ELF-1 (cell line): ENCODE measurements around the gene PDLIM1.

ENCODE experiments used
- DNase-seq: peaks from one replicate; pipeline ENCODE4 v3.0.0-alpha.2; 2016; ENCODE audit warnings: low read depth, low spot score

PDLIM1 gene

DNA sequence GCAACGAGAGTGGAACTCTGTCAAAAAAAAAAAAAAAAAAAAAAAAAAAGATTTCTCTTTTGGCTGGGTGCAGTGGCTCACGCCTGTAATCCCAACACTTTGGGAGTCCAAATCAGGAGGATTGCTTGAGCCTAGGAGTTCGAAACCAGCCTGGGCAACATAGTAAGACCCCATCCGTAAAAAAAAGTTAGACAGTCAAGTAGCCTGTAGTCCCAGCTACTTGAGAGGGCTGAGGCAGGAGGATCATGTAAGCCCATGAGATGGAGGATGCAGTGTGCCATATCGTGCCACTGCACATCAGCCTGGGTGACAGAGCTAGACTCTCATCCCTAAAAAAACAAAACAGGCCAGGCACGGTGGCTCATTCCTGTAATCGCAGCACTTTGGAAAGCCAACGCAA, 25.2 kb downstream of the PDLIM1 start:
- DNase-seq, result no peak

DNA sequence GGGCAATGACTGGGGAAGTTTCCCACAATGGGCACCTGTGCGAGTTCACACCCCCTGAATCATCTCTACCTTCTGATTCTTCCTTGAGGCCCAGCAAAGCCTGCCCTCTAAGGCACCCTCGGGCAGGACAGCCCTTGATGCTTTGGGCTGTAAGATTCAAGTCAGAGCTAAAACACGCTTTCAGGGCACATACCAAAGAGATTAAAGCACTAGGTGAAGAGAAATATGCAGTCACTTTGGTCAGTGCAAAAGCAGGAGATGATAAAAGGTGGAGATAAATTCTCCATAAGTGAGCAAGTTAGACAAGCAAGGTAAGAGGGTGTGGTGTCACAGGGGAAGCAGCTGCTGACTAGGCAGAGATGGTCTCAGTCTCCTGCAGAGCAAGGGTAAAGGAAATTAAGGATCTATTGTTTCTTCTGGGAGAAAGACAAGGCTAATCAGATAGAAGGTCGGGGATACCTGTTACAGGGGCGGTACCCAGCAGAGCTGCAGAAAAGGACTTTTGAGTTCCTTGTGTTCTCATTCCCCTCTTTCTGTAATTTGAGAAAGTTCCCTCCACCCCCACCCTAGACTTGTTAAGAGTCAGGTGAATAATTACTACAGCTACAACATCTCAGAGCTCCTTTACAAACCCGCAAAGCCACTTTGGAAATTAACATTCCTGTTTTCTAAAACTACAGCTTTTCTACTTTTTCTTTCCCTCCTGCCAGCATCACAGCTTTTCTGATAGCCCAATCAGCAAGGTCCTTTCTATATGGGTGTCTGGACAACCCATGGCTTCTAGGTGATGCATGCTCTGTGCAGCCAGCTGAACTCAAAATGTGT, 26.4 kb downstream of the PDLIM1 start:
- peak; percentile 74 for DNase-seq

DNA sequence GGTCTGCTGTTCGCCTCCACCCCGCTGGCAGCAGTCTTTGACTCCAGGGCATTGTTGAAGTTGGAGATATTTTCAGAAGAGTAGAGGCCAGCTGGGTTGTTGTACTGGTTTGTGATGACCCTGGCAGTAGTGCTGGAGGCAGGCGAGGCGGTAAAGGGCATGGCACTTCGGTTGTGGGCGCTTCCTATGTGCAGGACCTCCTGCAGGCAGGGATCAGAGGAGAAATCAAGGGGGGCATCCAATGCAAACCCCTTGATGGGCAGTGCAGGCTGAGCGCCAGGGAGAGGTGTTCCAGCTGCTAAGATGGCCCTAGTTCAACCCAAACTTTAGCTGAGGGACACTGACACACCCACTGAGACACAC, 27.0 kb downstream of the PDLIM1 start:
- peak; percentile 74 for DNase-seq

DNA sequence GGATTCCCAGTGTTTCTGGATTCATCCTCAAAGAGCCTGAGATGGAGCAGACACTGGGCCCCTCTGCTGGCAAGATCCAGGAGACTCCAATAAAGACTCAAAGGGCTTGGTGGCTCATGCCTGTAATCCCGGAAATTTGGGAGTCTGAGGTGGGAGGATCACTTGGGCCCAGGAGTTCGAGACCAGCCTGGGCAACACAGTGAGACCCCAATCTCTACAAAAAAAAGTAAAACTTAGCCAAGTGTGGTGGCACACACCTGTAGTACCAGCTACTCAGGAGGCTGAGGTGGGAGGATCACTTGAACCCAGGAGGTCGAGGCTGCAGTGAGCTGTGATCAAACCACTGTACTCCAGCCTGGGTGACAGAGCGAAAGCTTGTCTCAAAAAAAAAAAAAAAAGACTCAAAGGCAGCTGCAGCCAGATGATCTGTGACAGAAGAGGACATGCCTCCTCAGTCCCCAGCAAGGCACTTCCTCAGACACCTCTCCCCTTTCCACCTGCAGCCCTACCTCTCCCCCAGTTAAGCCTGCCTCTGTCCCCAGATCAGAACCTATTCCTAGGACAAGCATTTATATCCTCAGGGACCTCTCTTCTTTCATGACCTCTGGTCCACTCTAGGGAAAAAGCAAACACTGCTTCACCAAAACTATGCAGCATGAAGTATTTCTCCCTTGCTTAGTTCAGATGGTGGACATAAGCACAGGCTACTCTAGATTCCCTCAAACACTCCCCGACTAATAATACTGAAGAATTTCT, 27.9 kb downstream of the PDLIM1 start:
- DNase-seq, result no peak

DNA sequence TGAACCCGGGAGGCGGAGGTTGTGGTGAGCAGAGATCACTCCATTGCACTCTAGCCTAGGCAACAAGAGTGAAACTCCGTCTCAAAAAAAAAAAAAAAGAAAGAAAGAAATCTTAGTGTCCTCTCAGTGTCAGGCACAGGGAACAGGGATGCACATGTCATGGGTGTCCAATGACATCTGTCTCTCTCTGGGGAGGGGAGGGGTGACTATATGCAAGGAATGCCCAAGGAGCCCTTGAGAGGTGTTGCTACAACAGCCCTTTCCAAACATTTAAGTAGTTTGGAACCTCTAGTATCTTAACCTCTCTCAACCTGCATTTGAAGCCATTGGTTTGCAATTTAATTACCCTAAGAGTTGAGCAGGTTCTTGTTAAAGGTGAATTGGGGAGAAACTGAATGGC, 28.9 kb downstream of the PDLIM1 start:
- DNase-seq, result no peak

DNA sequence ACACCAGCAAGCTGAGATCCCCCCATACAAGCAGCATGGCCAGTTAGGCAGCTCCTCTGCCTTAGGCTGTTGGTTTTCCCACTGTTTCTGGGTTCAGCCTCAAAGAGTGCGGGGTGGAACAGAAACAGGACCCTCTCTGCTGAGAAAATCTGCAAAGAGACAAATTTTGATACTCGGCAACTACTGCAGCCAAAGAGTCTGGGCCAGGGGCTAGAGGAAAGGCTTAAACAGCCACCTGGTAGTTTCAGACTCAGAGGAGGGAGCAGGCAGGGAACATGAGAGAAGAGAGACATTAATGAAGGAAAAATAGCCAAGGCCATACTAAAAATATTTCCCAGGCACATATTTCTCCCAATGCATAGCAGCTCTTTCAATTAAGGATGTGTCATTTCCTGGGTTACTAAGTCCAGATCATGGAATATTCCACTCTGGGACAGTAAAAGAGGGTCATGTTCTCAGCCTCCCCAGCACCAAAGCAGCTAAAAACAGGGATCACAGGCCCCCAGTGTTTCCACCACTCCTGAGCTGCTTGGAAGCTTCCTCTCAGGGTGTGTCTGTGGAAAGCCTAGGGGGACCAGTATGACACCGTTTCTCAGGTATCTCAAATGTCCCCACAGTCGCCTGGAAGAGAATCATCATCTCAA, 29.8 kb downstream of the PDLIM1 start:
- no peak for DNase-seq

DNA sequence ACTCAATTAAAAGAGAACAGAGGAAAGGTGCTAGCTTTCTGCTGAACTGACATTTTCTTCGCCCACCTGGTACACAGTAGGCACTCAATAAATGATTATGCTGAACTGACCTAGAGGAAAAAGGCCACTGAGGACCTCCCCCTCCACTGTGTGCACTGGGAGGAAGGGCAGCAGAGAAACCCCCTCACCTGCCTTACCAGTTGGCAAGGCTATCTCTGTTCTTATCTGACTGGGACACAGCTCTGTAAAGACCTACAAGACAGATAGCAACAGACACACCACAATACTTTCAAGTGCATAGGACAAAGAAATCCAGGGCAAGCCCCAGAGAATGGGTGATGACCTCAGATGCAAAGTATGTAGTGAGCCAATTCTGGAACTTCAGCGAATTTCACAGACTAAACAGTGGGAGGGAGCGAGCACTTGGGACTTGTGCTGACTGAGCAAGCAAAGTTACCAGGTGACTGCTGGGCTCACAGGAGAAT, 30.4 kb downstream of the PDLIM1 start:
- peak; percentile 88 for DNase-seq

DNA sequence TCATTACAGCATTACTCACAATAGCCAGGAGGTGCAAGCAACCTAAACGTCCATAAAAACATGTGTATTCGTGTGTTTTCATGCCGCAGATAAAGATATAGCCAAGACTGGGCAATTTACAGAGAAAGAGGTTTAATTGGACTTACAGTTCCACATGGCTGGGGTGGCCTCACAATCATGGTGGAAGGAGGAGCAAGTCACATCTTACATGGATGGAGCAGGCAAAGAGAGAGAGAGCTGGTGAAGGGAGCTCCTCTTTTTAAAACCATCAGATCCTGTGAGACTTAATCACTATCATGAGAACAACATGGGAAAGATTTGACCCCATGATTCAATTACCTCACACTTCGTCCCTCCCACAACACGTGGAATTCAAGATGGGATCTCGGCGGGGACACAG, 33.0 kb downstream of the PDLIM1 start:
- no peak for DNase-seq

DNA sequence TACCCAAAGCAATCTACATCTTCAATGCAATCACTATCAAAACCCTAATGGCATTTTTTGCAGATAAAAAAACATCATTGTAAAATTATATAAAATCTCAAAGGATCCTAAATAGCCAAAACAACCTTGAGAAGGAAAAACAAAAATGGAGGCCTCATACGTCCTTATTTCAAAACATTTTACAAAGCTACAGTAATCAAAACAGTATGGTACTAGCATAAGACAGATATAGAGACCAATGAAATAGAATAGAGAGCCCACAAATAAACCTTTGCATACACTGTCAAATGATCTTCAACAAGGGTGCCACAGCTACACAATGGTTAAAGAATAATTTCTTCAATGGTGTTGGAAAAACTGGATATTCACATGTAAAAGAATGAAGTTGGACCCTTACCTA, 34.5 kb downstream of the PDLIM1 start:
- no peak for DNase-seq

DNA sequence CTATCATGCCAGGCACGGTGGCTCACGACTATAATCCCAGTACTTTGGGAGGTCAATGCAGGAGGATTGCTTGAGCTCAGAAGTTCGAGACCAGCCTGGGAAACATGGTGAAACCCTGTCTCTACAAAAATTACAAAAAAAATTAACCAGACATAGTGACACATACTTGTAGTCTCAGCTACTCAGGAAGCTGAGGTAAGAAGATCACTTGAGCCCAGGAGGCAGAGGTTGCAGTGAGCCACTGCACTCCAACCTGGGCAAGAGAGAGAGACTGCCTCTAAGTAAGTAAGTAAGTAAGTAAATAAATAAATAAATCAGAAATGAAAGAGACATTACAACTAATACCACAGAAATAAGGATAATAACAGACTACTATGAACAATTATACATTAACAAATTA, 36.2 kb downstream of the PDLIM1 start:
- DNase-seq, result no peak

DNA sequence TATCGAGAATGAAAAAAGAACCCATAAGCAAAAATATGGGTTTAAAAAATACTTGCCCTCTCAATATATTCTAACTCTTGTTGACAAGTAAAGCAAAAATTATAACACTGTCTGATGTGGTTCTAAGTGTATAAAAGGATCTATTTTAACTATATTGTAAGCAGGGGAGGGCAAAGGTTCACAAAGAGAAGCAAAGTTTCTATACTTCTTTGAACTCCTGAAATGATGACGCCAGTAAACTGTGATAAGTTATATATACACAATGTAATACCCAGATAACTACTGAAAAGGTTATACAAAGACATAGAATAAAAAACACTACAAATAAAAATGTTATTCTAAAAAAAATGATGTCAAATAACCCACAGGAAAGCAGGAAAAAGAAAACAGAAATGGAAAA, 37.1 kb downstream of the PDLIM1 start:
- DNase-seq, result no peak

DNA sequence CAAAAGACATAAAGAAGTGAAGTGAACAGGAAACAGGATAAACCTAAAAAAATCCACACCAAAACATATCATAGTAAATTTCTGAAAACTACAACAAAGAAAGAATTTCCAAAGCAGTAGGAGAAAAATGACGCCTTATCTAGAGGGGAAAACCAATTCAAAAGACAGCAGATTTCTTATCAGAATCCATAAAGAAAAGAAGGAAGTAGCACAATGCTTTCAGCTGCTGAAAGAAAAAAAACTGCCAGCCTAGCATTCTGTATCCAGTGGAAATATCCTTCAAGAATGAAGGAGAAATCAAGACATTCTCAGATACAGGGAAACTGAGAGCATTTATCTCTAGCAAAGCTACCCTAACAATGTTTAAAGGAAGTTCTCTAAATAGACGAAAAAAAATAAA, 37.8 kb downstream of the PDLIM1 start:
- DNase-seq, result no peak

DNA sequence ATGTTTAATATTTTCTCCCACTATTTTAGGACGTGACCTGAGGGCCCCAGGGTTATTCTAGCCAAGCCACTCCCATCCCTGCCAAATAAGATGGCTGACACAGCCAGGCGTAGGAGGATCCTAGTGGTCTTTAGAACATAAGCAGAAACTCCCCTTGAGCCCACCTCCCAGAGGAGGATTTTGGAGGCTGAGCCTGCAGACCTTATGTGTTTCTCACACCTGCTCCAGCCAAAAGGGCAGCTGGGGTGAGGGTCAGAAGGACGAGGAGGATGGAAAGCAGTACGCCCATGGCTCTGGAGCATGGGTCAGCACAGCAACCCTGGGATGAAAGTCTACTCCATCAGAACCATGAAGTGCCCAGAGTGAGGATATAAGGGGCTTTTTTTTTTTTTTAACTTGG, 39.9 kb downstream of the PDLIM1 start:
- DNase-seq, result no peak

DNA sequence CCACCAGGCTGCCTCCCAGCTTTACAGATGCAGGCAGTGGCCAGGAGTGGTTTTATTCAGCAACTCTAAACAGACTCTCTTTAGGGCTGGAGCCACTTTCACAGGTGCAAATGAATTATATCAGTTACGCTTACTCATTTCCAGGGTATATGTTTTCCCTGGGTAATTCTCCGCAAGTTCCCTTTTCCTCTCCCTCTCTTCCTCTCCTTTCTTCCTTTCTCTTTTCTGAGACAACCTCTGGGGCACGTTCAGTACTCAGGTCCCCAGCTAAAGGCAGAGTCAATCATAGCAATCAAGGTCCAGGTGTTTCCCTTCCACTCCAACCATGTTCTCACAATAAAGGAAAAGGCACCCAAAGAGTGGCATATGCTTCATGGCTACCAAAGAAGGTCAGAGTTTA, 41.3 kb downstream of the PDLIM1 start:
- DNase-seq, result no peak

DNA sequence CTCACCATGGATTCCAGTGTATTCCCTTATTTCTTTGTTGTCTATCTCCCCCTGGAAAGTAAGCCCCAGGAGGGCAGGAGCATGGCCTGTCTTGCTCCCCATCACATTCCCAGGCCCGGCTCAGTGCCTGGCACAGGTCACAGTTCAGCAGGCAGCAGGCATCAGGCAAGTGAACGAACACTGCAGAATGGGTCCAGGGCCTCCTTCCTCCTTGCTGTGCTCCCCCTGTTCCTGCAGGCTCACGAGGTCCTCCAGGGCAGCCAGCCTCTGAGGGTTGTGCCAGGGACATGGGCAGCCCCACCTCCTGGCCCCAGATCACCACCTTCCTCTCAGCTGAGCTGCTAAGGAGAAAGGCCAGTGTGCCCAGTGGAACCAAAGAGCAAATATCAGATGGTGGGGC, 41.8 kb downstream of the PDLIM1 start:
- no peak for DNase-seq

DNA sequence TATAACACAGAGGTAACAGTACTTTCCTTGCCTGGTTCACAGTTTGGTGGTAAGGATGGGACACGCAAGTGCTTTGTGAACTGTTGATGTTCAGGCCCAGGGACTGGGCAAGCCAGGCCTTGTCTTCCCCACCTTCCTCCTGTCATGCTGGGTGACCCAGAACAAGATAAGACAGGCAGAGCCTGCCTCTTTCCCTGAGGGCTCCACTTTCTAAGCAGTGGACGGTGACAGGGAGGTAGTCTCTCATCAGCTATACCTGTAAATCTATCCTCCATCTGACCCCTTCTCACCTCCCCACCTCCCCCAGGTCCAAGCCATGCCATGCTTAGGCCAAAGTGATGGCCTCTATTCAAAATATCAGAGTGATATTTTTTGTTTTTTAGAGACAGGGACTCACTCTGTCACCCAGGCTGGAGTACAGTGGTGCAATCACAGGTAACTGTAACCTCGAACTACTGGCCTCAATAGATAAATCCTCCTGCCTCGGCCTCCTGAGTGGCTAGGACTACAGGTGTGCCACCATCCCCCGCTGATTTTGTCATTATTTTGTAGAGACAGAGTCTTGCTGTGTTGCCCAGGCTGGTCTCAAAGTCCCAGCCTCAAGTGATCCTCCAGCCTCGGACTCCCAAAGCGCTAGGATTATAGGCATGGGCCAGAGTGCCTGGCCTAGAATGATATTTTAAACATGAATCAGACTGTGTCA, 42.8 kb downstream of the PDLIM1 start:
- DNase-seq, result peak; percentile 44

DNA sequence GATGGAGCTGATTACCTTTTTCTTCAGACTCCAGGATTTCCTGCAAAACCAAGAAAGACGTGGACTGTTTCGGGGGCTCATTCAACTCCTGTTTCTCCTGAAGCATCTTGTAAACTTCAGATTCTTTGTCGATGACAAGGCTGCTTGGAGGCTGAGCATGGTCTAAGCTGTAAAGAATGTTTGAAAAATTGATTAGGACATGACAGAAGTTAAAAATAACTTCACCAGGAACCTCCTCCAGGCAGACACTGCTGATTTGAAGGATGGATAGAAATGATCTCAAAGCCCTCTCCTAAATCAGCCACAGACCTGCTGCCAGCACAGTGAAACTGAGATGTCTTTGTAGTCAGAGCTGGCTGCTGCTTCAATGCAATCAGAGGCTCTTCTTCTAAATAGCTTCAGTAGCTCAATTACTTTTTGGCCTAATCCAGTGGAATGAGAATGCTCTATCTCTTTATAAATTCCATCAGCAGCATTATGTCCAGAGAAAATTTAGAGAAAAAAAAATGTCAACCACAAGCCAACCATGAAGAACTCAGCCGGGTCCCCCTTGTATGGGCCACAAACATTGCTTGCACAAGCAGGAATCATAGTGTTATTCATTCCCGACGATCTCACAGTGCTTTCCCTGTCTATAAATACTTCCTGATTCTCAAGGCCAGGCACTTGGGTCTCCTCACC, 43.5 kb downstream of the PDLIM1 start:
- DNase-seq, result no peak

DNA sequence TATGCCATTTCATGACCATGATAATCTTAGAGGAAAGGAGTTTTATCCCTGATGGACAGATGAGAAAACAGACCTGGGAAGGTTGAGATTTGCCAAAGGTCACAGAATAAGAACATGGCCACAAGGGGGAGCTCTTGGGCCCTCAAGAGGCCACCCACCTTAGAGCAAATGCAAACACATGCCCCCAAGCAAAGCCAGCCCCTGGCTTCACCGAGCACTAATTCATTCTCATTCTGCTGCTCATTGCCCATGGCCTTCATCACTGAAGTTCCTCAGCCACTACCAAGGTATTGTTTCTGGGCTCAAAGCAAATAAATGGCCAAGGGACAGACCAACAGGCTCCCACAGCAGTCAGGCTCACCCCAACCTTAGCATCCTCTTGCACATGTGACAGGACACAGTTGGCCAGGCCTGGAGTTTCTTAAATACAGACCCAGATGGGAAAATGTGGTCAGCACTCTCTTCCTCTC, 44.2 kb downstream of the PDLIM1 start:
- peak; percentile 92 for DNase-seq

DNA sequence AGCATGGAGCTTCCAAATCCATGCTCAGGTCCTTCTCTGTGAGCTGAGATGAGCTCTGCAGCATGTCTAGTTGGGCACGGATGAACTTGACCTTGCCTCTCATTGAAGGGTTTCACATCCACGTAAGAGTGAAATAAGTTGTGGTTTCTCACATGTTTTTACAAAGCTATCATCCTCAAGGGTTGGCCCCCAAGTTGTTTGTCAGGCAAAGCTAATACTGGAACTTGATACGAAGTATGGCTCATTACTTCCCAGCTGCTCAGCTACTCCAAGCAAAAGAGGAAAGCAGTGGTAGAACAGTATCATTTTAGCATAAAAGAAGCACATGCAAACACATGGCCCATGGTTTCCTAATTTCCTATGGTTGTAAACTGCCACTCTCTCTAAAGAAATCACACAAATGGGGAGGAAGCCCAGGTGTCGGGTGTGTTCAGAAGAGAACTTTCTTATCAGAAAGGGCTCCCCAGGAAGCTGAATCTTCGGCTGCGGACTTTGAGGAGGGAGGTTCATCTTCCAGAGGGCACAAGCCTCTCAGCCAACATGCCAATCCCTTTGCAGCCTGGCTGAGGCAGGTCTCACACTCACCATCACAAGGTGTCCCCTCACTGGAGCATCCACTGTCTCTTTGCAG, 45.3 kb downstream of the PDLIM1 start:
- no peak for DNase-seq

DNA sequence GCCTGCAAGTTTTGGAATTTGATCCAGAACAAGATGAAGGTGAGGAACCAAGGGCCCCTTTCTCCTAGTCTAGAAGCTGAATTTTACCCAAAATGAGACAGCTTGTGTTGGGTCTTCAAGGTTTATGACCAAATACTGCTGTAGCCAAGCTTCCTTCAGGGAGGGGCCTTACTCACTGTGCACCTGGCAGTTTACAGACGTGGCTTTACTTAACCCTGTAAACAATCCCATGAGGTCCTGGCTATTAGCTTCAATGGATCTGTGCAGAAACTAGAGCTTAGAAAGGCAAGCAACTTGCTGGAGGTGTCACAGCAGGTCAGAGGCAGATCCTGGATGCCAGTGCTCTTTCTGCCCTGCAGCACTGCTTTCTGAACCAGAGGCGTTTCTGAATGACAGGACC, 46.7 kb downstream of the PDLIM1 start:
- peak; percentile 61 for DNase-seq

DNA sequence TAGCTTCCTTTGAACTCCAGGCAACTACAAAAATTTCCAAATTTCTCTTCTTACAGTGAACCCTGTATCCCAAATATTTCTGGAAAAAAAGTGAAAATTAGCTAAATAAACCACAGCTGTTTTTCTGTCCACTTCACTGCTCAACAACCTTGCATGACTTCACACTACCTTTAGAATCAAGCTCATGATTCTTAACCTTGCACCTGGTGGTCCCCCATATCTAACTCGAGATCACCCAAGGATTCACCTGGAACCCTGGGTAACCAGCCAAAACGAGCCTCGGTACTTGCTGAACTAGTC, 47.5 kb downstream of the PDLIM1 start:
- DNase-seq, result no peak
